Measurements from ENCODE around the gene CRIM1. TPM values are rescaled to one million over a fixed set of nuclear protein-coding genes. Genes with fewer than 3 reads are reported as not detected.

The CRIM1 gene
- total RNA-seq, 1 donor from 2014 or later = 30.3 TPM

DNA sequence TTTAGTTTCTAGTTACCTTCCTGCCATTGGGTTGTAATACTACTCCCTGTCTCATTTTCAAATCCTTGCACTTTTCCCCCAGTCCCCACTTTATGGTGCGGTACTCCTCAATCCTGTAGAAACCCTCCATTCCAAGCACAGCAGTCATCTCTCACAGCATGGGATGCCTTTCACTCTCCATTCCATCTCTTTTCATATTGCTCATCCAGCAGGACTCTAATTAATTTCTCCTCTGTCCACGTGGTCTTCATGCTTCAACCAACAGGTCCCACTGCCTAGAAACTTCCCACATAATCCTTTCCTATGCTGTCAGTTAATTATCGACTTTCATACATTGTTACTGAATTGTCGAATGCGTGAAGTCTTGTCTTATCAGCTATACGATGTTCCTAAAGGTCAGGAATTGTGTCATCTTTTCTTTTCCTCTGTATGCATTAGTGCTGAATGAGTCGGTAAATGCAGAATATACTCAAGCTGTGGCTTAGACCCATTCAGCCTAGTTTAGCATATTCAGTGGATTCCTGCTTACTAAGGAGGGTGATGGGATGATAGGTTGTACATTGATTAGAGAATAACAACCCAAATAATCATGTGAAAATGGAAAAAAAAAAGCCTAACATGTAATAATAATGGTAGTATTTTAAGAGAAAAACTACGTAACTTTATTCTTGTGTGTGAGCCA lies 89.7 kb downstream of the CRIM1 start:
- no peak overlapping the region for H3K4me3 Mint-ChIP-seq
- peaks cover 40% of the 10 kb centered on the region for H3K36me3 Mint-ChIP-seq
- H3K4me1 Mint-ChIP-seq (ENCODE audit: unreplicated experiment) = peaks cover 21% of the 10 kb centered on the region
- TF ChIP-seq, protein P1, sequence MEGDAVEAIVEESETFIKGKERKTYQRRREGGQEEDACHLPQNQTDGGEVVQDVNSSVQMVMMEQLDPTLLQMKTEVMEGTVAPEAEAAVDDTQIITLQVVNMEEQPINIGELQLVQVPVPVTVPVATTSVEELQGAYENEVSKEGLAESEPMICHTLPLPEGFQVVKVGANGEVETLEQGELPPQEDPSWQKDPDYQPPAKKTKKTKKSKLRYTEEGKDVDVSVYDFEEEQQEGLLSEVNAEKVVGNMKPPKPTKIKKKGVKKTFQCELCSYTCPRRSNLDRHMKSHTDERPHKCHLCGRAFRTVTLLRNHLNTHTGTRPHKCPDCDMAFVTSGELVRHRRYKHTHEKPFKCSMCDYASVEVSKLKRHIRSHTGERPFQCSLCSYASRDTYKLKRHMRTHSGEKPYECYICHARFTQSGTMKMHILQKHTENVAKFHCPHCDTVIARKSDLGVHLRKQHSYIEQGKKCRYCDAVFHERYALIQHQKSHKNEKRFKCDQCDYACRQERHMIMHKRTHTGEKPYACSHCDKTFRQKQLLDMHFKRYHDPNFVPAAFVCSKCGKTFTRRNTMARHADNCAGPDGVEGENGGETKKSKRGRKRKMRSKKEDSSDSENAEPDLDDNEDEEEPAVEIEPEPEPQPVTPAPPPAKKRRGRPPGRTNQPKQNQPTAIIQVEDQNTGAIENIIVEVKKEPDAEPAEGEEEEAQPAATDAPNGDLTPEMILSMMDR (conservative IDR thresholded peaks at IDR 0.05) = no peak
- no peak overlapping the region for H3K27ac Mint-ChIP-seq
- H3K9me3 Mint-ChIP-seq = no peaks in the 10 kb centered on the region
- DNase-seq (ENCODE audit: extremely low spot score, unreplicated experiment) = no peak
- H3K27me3 Mint-ChIP-seq = no peaks in the 10 kb centered on the region

DNA sequence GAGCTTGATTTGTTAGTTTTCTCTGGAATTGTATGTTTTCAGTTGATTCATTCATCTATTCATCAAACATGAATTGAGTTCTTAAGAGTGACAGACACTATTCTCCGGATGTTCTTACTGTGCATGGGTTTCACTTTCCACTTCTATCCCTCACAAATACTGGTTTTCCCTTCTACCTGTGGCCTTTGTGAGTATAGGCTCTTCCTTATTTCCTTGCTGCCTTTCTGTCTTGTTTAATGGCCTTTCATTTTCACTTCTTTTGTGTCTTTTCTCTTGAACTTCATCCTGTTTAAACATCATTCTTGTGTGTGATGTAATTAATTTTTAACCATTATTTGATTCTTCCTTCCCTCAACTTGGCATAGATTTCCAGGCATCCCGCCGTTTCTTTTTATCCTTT lies 90.7 kb downstream of the CRIM1 start:
- Mint-ChIP-seq H3K9me3 (no peaks in the 10 kb centered on the region), H3K27me3 (no peaks in the 10 kb centered on the region), H3K36me3 (peaks cover 35% of the 10 kb centered on the region), H3K4me1 (ENCODE audit: unreplicated experiment) (peaks cover 21% of the 10 kb centered on the region), H3K27ac (no peak overlapping the region), H3K4me3 (no peak overlapping the region)
- DNase-seq (ENCODE audit: extremely low spot score, unreplicated experiment) = no peak
- TF ChIP-seq, protein P1 (conservative IDR thresholded peaks at IDR 0.05) = no peak

DNA sequence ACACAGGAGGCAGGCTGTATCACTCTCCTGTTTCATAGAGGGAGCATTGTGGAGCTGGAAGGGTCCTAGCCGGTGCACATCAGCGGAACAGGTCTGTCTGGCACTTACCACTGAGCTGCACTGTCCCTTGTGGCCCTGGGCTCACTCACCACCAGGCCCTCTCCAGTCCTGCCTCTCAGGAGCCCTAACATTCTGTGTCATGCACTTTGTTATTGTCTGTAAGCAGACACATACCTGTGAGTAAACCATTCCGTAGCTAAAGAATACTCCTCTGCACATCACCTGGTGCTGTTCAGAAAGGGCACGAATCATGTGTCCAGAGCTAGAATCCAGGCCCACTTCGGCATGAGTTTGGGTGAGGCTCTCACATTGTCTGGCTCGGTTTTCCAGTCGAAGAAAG lies 93.6 kb downstream of the CRIM1 start:
- peaks cover 21% of the 10 kb centered on the region for H3K36me3 Mint-ChIP-seq
- no peak for DNase-seq (ENCODE audit: extremely low spot score, unreplicated experiment)
- no peaks in the 10 kb centered on the region for H3K27me3 Mint-ChIP-seq
- no peaks in the 10 kb centered on the region for H3K9me3 Mint-ChIP-seq
- H3K4me1 Mint-ChIP-seq (ENCODE audit: unreplicated experiment) = peaks cover 15% of the 10 kb centered on the region
- no peak overlapping the region for H3K4me3 Mint-ChIP-seq
- TF ChIP-seq, protein P1 (conservative IDR thresholded peaks at IDR 0.05) = no peak
- no peak overlapping the region for H3K27ac Mint-ChIP-seq

DNA sequence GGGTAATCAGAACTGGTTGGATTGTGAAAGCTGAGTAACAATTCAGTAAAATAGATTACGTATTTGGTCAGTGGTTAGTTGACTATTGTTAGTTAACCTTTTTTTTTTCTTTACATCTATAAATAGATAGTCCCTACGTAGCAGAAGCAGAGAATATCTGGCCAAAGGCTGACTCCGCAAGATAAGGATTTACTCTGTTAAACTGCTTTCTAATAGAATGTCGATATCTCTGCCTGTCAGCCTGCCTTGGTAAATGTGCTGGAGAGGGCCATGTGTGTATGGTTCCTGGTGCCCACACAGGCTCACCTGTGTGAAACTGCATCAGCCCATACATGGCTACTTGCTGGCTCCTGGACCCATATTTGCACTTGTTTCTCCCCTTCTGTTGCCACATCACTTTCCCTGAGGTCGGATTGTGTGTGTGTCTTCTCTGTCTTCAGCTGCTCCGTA lies 94.4 kb downstream of the CRIM1 start:
- DNase-seq (ENCODE audit: extremely low spot score, unreplicated experiment) = no peak
- H3K9me3 Mint-ChIP-seq = no peaks in the 10 kb centered on the region
- peaks cover 11% of the 10 kb centered on the region for H3K4me1 Mint-ChIP-seq (ENCODE audit: unreplicated experiment)
- TF ChIP-seq, protein P1 (conservative IDR thresholded peaks at IDR 0.05) = no peak
- no peaks in the 10 kb centered on the region for H3K27me3 Mint-ChIP-seq
- no peak overlapping the region for H3K27ac Mint-ChIP-seq
- peaks cover 14% of the 10 kb centered on the region for H3K36me3 Mint-ChIP-seq
- no peak overlapping the region for H3K4me3 Mint-ChIP-seq

DNA sequence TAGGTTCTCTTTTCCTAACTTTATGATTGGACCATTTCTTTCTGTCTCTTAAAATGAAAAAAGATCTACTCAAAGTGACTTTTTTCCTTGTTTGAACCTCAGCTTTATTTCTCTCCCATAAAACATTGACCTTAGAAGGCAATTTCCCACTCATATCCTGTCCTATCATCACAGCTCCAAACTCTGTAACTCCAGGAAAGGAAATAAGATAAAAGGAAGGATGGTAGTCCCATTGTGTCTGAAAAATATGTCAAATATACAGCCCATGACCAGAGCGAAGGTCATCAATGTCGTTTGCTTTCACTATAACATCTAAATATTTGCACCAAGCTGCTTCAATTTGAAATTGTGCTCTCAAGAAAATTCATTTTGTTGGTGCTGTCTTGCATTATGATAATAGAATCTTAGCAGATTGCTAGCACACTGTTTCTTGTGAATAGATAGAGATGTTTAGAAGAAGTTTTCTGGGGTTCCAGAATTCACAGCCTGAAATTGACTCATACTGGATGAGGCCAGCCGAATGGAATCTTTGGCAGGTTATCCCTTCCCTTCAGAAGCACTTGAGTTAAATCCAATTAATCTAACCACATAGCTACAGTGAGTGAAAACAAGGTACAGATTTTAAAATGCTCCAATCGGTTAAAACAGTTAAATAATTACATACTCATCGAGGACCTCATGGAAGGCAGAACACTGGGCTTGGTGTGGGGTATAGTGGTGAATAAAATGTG lies 95.1 kb downstream of the CRIM1 start:
- Mint-ChIP-seq H3K9me3 (no peaks in the 10 kb centered on the region), H3K27ac (peak overlapping the region; percentile 16), H3K4me3 (no peak overlapping the region), H3K27me3 (no peaks in the 10 kb centered on the region), H3K4me1 (ENCODE audit: unreplicated experiment) (peaks cover 6% of the 10 kb centered on the region), H3K36me3 (peaks cover 9% of the 10 kb centered on the region)
- DNase-seq (ENCODE audit: extremely low spot score, unreplicated experiment) = no peak
- TF ChIP-seq, protein P1 (conservative IDR thresholded peaks at IDR 0.05) = no peak

All from type B pancreatic cell (in vitro differentiated cells).